GM10847 (cell line): ENCODE data around the gene MICAL3.

Experiments used
- POLR2A ChIP-seq: IDR thresholded peaks from 2 replicates; pipeline ENCODE4 v1.6.1; 2011; ENCODE audit not compliant: insufficient read length; ENCODE audit errors: extremely low read depth

MICAL3 gene

DNA sequence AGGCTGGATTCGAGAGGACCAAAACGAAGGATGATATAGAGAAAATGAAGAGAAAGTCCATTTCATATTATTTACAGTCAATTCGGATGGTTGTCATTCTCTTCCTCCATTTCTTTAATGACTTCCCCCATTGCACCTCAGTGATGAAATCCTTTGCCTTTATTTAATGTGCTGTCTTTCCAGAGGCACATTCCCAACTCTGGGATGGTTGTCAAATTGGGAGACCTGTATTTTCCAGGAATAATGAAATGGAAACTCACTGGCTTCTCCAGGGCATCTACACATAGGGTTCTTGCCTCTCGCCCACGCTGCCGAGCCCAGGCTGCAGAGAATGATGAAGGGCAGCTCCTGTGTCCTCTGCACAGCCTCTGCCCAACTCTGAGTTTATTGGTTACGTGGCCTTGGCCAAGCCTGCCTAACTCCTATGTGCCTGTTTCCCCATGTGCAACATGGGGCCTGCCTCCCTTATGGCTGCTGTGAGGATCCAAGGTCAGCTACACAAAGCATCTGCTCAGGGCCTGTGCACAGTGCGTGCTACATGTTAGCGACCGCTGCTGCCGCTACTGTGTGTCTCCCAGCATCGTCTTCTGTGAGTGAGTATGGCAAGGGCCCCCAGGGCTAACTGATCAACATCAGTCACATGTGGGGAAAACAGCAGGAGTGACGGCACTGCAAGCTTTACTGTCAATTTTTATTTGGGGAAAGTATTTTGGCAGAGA, 168.6 kb downstream of the MICAL3 start:
- TF ChIP-seq POLR2A = no peak

- TF ChIP-seq POLR2A = no peak
Measured at GRCh38 chr22:17853073-17853472, 171.3 kb downstream of the MICAL3 start.

DNA sequence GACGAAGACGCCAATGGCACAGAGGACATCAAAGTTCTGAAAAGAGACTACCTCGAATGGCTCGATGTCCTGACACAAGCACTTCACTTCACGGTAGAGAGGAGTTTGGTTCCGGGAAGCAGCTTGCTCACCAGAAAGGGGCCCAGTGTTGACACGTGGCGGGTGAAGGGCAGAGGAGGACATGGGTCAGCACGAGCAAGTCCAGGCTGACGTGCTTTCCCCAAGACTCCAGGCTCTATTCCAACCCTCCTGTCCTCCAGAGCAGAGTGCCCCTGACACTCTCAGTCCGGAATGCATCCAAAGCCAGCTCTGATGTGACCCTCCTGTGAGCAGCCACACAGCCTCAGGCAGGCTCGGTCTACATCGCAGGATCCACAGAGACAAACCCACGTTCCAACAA, 172.6 kb downstream of the MICAL3 start:
- TF ChIP-seq POLR2A = no peak

DNA sequence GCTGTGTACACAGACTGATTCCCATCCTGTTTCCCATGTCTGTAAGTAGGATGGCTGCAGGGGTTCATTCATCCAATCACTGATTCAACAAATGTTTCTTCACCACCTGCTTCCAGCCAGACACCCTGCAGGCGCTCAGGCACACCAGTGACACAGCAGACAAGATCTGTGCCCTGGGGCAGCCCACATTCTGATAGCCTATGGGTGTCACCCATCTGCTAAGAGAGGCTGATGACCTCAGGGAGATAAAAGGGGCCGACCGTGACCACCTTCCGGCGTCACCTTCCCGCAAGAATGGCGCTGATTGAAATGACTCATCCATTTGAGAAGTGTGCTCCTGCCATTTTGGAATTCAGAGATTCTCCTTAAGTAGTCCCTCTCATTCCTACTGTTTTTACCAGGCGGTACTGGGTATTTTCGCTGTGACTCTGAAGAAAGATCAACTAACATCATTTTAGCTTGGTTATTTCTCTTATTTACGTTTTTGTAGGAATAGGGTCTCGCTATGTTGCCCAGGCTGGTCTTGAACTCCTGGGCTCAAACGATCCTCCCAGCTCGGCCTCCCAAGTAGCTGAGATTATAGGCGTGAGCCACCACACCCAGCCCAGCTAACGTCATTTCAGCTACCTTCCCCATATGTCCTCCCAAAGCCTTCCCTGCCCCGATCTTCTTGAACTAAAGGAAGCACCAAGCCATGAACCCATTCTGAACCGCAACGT, 176.8 kb downstream of the MICAL3 start:
- no peak for TF ChIP-seq POLR2A

DNA sequence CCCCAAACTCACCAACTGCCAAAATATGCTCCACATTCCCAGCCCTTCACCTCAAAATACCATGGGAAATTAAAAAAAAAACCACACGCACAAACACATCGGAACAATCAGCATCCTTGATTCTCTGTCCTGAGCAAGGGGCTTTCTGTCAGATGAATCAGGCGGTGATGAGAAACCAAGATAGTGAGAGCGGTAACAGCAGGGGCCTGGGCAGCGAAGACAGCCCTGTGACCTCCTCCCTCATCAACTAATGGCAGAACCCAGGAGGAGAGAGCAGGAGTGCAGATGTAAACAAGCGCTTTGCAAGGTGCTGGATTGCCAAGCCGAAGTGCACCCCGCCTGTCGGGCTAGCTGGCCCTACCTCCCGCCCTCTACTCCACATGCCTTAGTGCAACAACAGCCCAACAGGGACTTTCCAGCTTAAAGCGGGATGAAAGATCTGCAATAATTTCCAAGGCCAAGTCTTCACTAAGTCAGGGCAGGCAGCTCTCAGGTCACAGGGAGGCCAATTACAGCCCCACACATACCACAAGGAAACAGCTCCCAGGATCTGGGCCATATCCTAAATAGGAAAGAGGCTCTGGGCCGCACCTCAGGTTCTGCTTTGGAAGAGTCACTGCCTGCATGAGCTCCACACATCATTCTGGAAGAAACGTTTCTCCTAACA, 177.9 kb downstream of the MICAL3 start:
- TF ChIP-seq POLR2A = no peak

DNA sequence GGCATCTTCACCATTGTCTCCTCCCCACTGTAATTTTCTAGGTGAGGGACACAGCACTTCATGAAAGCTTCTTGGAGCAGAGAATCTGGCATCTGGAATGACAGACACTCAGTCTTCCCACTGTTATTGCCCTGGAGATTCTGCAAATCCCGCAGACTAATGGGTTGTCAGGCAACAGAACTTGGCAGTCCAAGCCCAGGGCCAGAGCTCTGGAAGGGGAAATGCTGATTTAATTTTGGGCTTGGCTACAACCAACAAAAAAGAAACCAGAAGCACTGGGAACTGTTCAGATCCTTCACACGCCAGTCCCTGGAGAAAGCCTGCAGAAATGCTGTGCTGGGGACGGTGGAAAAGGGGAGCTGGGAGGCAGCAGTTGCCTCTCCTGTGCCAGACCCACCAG, 178.6 kb downstream of the MICAL3 start:
- no peak for TF ChIP-seq POLR2A

- TF ChIP-seq POLR2A = no peak
Measured at GRCh38 chr22:17845327-17845726, 179.0 kb downstream of the MICAL3 start.

- no peak for TF ChIP-seq POLR2A
Measured at GRCh38 chr22:17844150-17844549, 180.2 kb downstream of the MICAL3 start.

DNA sequence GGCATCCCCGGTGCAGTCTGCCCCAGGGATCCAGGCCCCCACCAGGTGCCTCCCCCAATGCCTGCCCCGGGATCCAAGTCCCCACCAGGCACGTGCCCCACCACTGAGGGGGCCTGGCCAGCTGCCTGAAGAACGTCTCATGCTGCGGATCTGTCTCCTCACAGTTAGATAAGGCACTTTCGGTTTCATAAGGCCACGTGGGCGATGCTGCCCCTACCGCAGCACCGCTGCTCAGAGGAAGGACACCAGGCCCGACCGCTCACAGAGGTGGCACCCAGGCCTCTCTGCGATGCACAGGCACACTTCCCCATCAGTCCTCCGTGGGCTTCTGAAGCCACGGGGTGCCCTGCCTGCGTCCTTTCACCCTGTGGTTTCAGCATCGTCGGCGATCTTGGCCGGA, 182.0 kb downstream of the MICAL3 start:
- no peak for TF ChIP-seq POLR2A

DNA sequence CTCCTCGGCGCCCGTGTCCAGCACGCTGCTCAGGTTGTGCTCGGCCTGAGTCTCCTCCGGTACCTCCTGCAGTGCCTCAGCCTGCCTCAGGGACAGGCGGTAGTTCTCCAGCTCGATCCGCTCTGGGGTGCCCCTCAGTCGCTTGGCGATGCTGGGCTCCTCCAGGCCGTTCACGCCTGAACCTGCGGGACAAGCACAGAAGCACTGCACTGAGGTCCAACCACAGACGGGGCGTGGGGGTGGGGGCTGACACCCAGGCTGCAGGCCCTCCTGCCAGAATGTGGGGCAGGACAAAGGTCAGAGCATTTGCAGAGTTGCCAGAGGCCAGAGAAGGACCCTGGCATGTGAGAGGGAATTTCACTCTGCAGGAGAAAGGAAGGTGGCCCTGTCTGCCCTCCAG, 182.5 kb downstream of the MICAL3 start:
- TF ChIP-seq POLR2A = no peak

- TF ChIP-seq POLR2A = no peak
Measured at GRCh38 chr22:17838180-17838865, 186.0 kb downstream of the MICAL3 start.

DNA sequence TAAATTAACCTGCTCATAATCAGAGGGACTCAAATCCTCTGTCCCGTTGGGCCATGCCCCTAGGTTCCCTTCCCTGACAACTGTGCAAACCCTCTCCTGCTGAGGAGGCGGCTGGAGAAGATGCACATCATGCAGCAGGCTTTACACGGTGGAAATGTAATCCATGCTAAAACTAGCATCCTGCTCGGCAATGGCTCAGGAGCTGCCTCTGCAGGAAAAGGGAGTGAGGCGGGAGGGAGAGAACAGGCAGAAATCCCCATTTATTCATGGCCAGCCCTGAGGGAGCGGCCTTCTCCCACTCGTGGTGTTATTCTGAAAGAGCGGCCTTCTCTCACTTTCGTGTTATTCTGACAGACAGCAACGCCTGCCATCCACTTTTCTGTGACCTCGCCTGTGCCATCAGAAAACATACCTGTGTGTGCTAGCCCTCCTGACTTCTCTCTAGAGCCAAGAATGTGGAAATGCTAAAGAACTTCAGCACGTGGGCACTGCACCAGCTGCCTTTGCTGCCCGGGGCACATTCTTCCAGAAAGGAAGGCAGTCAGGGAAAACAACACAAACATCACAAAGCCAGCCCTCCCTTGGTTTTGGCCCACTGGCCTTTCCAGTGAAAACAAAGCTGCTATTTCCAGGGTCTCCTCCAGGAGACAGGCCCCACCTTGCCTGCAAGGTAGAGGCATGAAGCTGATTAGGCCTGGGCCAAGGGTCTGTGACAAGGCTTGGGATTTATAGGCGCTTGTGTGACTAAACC, 187.2 kb downstream of the MICAL3 start:
- TF ChIP-seq POLR2A = no peak

DNA sequence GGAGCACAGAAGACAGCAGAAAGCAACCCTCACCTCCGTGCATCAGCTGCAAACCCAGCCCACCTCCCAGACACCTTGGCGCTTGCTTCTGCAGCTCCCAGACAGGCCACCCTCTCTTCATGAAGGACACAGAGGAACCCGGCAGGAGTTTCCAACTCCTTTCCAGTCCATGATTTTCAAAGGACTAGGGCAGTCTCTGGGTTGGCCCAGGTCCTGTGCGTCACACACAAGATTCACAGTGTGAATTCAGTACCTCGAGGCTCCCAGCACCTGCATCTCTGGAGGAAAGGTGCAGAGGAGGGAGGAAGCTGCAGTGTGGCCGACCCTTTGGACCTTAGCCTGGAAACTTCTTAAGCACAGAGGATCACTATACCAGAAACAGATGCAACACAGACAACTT, 189.1 kb downstream of the MICAL3 start:
- TF ChIP-seq POLR2A = no peak

GRCh38 chr22:17833489-17833888, 190.9 kb downstream of the MICAL3 start:
- no peak for TF ChIP-seq POLR2A

DNA sequence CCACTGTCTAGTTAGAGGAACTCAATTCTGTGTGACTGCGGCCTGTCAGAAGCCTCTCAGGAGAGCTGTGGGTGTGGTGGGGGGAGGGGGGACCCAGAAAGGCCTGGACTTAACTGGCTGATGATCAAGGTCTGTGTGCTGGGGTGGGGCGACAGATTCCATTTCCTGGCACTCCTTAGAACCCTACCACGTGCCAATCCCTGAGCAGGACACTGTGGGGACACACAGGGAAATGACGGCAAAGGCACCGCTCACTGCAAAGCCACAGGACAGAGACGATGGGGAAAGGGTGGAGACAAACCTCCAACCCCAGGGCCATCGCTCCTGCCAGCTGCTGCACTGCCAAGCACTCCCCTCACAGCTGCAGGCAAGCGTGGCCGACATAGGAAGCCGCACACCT, 191.7 kb downstream of the MICAL3 start:
- TF ChIP-seq POLR2A = no peak

GRCh38 chr22:17831501-17832251, 192.7 kb downstream of the MICAL3 start:
- no peak for TF ChIP-seq POLR2A
